Activated T-cell treated with anti-CD3 and anti-CD28 coated beads, Interleukin-2, amount 50 U/mL, for 72 hours (primary cell): ENCODE data around the gene UGT1A3. TPM values are rescaled to one million over a fixed set of nuclear protein-coding genes. Genes with fewer than 3 reads are reported as not detected.

Experiments
- ATAC-seq, 2 donors: fragments of 150-1000 bp; cut with Tn5 transposase; replicated peaks in 1 of 2; 2 replicates each; pipeline ENCODE4 v1.10.0; 2021; ENCODE audit warnings: moderate library complexity in 2 of 2, mild to moderate bottlenecking in 1 of 2
- DNase-seq, 2 donors: peaks; one replicate each; pipeline ENCODE4 v3.0.0; 2021 to 2022; ENCODE audit warnings: mixed read lengths in 1 of 2
- H3K27ac Mint-ChIP-seq: one replicate; pipeline ENCODE4 v1.8.0; 2022; ENCODE audit warnings: mild to moderate bottlenecking, moderate library complexity, mixed read lengths
- H3K27me3 Mint-ChIP-seq: one replicate; pipeline ENCODE4 v1.8.0; 2022; ENCODE audit warnings: low read depth, mixed read lengths
- H3K36me3 Mint-ChIP-seq, 2 donors: one replicate each; pipeline ENCODE4 v1.8.0; 2022; ENCODE audit warnings: mixed read lengths in 2 of 2, mild to moderate bottlenecking in 1 of 2; ENCODE audit not compliant: insufficient read depth in 2 of 2
- H3K4me1 Mint-ChIP-seq: one replicate; pipeline ENCODE4 v1.8.0; 2022; ENCODE audit warnings: low read depth, mixed read lengths
- H3K4me3 Mint-ChIP-seq, 2 donors: one replicate each; pipeline ENCODE4 v1.8.0; 2022; ENCODE audit warnings: mild to moderate bottlenecking in 2 of 2, mixed read lengths in 2 of 2, moderate library complexity in 2 of 2
- H3K9me3 Mint-ChIP-seq, 2 donors: one replicate each; pipeline ENCODE4 v1.8.0; 2022; ENCODE audit warnings: mixed read lengths in 2 of 2
- total RNA-seq, 2 donors: library from RNA; stranded (reverse); gene quantifications; one replicate each; pipeline ENCODE4 v1.2.3, GENCODE V29; 2022

UGT1A3 gene
- total RNA-seq, 2 donors from 2014 or later = not detected

- Mint-ChIP-seq H3K27me3 (peaks cover 6% of the 10 kb centered on the region), H3K4me3 (no peak overlapping the region), H3K36me3 (peaks cover 2 to 4% of the 10 kb centered on the region in 2 donors), H3K4me1 (no peaks in the 10 kb centered on the region), H3K27ac (no peak overlapping the region), H3K9me3 (peaks cover 7 to 8% of the 10 kb centered on the region in 2 donors)
- DNase-seq (no peak), ATAC-seq (no peak)
These were observed 45.0 kb downstream of the UGT1A3 start for GRCh38 chr2:233773854-233774253.

- Mint-ChIP-seq H3K9me3 (peaks cover 7 to 10% of the 10 kb centered on the region in 2 donors), H3K27me3 (no peaks in the 10 kb centered on the region), H3K4me3 (no peak overlapping the region), H3K36me3 (peaks cover 2 to 4% of the 10 kb centered on the region in 2 donors), H3K27ac (no peak overlapping the region), H3K4me1 (no peaks in the 10 kb centered on the region)
- ATAC-seq = no peak
- DNase-seq = no peak
These were observed 46.6 kb downstream of the UGT1A3 start for GRCh38 chr2:233775414-233775813.

- DNase-seq = no peak
- H3K36me3 Mint-ChIP-seq = peaks cover 2 to 4% of the 10 kb centered on the region in 2 donors
- peaks cover 11% of the 10 kb centered on the region for H3K27me3 Mint-ChIP-seq
- H3K4me3 Mint-ChIP-seq = no peak within 1 kb of the TSS
- peaks cover 7 to 10% of the 10 kb centered on the region in 2 donors for H3K9me3 Mint-ChIP-seq
- no peak for ATAC-seq
- H3K4me1 Mint-ChIP-seq = no peaks in the 10 kb centered on the region
- H3K27ac Mint-ChIP-seq = no peak within 1 kb of the TSS
These were observed 49.2 kb downstream of the UGT1A3 start, which contains the start of gene MROH2A for GRCh38 chr2:233778030-233778429. TSS of gene MROH2A (plus strand) at chr2:233778330. CDS start at chr2:233779359, 1,029 bp downstream.

GRCh38 chr2:233779722-233780121 lies 50.9 kb downstream of the UGT1A3 start:
- Mint-ChIP-seq H3K4me3 (no peak overlapping the region), H3K36me3 (peaks cover 2 to 4% of the 10 kb centered on the region in 2 donors), H3K27ac (no peak overlapping the region), H3K4me1 (no peaks in the 10 kb centered on the region), H3K27me3 (peaks cover 13% of the 10 kb centered on the region), H3K9me3 (peaks cover 7 to 10% of the 10 kb centered on the region in 2 donors)
- DNase-seq (no peak), ATAC-seq (no peak)

- Mint-ChIP-seq H3K9me3 (peaks cover 5 to 10% of the 10 kb centered on the region in 2 donors), H3K36me3 (peaks cover 2 to 4% of the 10 kb centered on the region in 2 donors), H3K27me3 (peaks cover 13% of the 10 kb centered on the region), H3K4me3 (no peak overlapping the region), H3K4me1 (no peaks in the 10 kb centered on the region), H3K27ac (no peak overlapping the region)
- ATAC-seq (no peak), DNase-seq (no peak)
These were observed 51.9 kb downstream of the UGT1A3 start for GRCh38 chr2:233780771-233781170.

GRCh38 chr2:233789554-233789953 lies 60.7 kb downstream of the UGT1A3 start:
- no peaks in the 10 kb centered on the region for H3K27me3 Mint-ChIP-seq
- H3K9me3 Mint-ChIP-seq = peaks cover 3 to 5% of the 10 kb centered on the region in 2 donors
- H3K27ac Mint-ChIP-seq = no peak overlapping the region
- no peak overlapping the region for H3K4me3 Mint-ChIP-seq
- ATAC-seq = no peak
- DNase-seq = no peak
- H3K4me1 Mint-ChIP-seq = no peaks in the 10 kb centered on the region
- H3K36me3 Mint-ChIP-seq = no peaks in the 10 kb centered on the region

GRCh38 chr2:233791151-233791882 lies 62.5 kb downstream of the UGT1A3 start:
- Mint-ChIP-seq H3K4me3 (no peak overlapping the region), H3K4me1 (no peaks in the 10 kb centered on the region)

GRCh38 chr2:233791883-233792329 lies 63.1 kb downstream of the UGT1A3 start:
- H3K9me3 Mint-ChIP-seq = no peaks in the 10 kb centered on the region
- no peaks in the 10 kb centered on the region for H3K27me3 Mint-ChIP-seq
- no peak overlapping the region for H3K4me3 Mint-ChIP-seq
- no peaks in the 10 kb centered on the region for H3K36me3 Mint-ChIP-seq
- ATAC-seq (no peak), DNase-seq (no peak)
- no peak overlapping the region for H3K27ac Mint-ChIP-seq
- no peaks in the 10 kb centered on the region for H3K4me1 Mint-ChIP-seq

More at GRCh38 chr2:233791151-233791882, 62.5 kb downstream of the UGT1A3 start:
- ATAC-seq (no peak), DNase-seq (no peak)
- Mint-ChIP-seq H3K27ac (no peak overlapping the region), H3K36me3 (no peaks in the 10 kb centered on the region), H3K27me3 (no peaks in the 10 kb centered on the region), H3K9me3 (peaks cover under 1 to 2% of the 10 kb centered on the region in 2 donors)

GRCh38 chr2:233792720-233793119 lies 63.9 kb downstream of the UGT1A3 start:
- Mint-ChIP-seq H3K4me3 (no peak overlapping the region), H3K36me3 (no peaks in the 10 kb centered on the region), H3K27me3 (no peaks in the 10 kb centered on the region), H3K27ac (no peak overlapping the region), H3K4me1 (no peaks in the 10 kb centered on the region), H3K9me3 (no peaks in the 10 kb centered on the region)
- DNase-seq (no peak), ATAC-seq (no peak)

- DNase-seq = no peak
- H3K27ac Mint-ChIP-seq = no peak overlapping the region
- no peak overlapping the region for H3K4me3 Mint-ChIP-seq
- H3K36me3 Mint-ChIP-seq = no peaks in the 10 kb centered on the region
- H3K9me3 Mint-ChIP-seq = no peaks in the 10 kb centered on the region
- no peaks in the 10 kb centered on the region for H3K27me3 Mint-ChIP-seq
- no peaks in the 10 kb centered on the region for H3K4me1 Mint-ChIP-seq
- ATAC-seq = no peak
These were observed 64.8 kb downstream of the UGT1A3 start for GRCh38 chr2:233793465-233794127.

GRCh38 chr2:233794128-233794658 lies 65.4 kb downstream of the UGT1A3 start:
- no peaks in the 10 kb centered on the region for H3K36me3 Mint-ChIP-seq
- H3K27me3 Mint-ChIP-seq = no peaks in the 10 kb centered on the region
- DNase-seq (no peak), ATAC-seq (no peak)
- no peaks in the 10 kb centered on the region for H3K4me1 Mint-ChIP-seq
- H3K27ac Mint-ChIP-seq = no peak overlapping the region
- no peak overlapping the region for H3K4me3 Mint-ChIP-seq
- no peaks in the 10 kb centered on the region for H3K9me3 Mint-ChIP-seq

GRCh38 chr2:233795735-233796171 lies 66.9 kb downstream of the UGT1A3 start:
- ATAC-seq (no peak), DNase-seq (no peak)
- no peaks in the 10 kb centered on the region for H3K36me3 Mint-ChIP-seq
- peaks cover 0 to 4% of the 10 kb centered on the region in 2 donors for H3K9me3 Mint-ChIP-seq
- H3K27me3 Mint-ChIP-seq = no peaks in the 10 kb centered on the region
- no peak overlapping the region for H3K27ac Mint-ChIP-seq
- H3K4me3 Mint-ChIP-seq = no peak overlapping the region
- no peaks in the 10 kb centered on the region for H3K4me1 Mint-ChIP-seq

- ATAC-seq (no peak), DNase-seq (no peak)
- Mint-ChIP-seq H3K9me3 (peaks cover 0 to 4% of the 10 kb centered on the region in 2 donors), H3K4me1 (no peaks in the 10 kb centered on the region), H3K27me3 (no peaks in the 10 kb centered on the region), H3K4me3 (no peak overlapping the region), H3K36me3 (no peaks in the 10 kb centered on the region), H3K27ac (no peak overlapping the region)
These were observed 67.4 kb downstream of the UGT1A3 start for GRCh38 chr2:233796254-233796653.
